GM21423 (cell line): Measurements from ENCODE around the gene PPP1R14C.

Experiments used
- ATAC-seq: cut with Tn5 transposase; IDR thresholded peaks from one replicate; pipeline ENCODE4 v1.9.1; 2021; ENCODE audit warnings: mild to moderate bottlenecking, moderate library complexity; ENCODE audit not compliant: unreplicated experiment

The PPP1R14C gene

DNA sequence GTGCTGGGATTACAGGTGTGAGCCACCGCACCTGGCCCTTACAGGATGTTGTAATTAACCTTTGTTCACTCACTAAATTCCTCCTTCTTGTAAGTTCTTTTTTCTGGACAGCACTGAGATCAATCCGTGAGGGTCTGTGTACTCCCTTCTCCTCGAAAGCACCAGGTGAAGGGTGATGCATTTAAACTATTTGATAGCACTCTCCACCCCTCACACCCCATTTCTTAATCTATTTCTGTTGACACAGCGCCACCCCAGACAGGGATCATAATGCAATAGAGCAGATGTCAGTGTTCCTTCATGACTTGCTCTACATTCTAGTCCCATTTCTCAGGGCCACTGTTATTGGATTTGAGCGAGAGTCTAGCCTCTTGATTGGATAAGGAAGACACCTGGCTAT lies 46.3 kb downstream of the PPP1R14C start:
- no peak for ATAC-seq

DNA sequence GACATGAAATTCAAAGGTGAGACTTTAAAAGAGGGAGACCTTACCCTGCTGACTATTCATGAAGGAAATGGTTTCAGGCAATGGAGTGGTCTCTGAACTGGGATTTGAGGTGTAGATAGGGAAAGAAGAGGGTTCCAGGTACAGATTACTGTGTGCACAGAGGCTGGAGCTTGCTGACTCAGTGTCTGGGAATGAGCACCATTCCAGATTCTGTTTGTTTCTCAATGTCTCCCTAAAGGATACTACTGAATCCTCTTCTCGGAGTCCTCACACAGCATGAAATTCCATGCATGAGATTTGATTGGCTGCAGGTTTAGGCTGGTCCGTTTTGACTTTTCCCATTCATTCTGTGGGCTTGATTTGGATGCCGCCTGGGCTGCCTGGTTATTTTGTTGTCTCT lies 49.0 kb downstream of the PPP1R14C start:
- no peak for ATAC-seq

DNA sequence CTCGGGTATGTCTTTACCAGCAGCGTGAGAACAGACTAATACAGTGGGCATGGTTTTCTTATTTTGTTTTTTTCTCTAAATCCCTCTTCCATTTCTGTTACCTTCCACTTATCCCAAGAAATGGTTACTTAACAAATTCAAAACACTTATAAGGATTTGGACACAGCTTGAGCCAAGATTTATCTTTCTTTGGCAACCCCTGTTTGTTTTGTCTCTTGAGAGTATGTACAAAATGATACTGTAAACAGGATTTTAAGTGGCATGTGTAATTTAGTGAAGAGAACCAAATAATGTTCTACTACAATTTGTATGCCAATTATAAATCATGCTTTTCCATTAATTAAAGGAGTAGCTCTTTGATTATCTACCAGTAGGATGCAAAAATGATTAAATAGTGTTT lies 51.4 kb downstream of the PPP1R14C start:
- ATAC-seq = no peak

DNA sequence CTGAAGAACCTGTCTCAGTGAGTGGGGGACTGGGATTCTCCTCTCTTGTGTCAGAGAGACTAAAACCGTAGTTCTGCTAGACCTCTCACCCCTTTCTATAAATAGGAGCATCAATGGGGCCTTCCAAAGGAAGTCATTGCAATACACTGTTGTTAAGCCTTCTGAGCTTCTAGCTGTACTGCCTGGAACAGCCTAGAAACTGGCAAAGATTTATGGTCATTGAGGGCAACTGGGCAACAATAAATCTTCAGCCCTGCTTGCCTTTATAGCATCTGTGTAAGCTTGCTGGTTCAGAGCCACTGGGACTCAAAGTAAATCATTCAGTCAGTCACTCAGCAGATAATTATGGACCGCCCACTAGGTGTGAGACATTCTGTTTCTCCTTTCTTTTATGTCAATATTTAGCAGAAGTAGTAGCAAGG lies 53.2 kb downstream of the PPP1R14C start:
- no peak for ATAC-seq

DNA sequence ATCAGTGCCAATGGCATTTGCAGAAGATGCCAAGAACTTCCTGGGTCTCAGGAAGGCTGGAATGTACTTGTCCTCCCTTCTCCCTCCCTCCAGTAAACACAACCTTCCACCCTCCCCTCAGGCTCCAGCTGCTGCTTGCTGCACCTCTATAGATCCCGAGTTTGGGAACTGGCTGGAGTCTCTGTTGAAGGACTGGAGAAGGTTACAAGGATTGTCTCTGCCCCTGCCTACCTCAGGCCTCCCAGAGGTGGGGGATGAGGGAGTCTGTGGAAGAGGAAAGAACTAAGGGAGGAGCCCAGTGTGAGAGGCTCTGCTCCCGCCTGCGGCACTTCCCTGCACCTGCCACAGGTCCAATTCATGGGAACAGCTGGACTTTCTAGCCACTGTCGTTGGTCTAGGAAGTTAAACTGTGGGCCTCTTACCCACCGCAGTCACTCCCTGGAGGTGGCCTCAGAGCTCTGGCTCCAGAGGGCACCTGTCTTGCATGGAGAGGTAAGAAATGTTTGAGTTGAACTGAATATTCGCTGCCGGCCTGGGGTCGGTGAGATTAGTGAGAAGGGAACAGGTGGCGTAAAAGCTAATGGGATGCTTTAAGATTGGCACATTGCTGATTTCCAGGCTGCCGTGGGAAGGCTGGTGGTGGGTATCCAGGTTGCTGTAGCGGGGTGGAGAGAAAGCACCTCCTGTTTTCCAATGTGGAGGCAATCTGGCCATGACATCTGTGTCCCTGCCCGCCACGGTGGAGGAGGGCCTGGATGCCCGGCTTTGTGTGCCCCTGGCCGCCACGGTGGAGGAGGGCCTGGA lies 54.3 kb downstream of the PPP1R14C start:
- ATAC-seq = no peak

DNA sequence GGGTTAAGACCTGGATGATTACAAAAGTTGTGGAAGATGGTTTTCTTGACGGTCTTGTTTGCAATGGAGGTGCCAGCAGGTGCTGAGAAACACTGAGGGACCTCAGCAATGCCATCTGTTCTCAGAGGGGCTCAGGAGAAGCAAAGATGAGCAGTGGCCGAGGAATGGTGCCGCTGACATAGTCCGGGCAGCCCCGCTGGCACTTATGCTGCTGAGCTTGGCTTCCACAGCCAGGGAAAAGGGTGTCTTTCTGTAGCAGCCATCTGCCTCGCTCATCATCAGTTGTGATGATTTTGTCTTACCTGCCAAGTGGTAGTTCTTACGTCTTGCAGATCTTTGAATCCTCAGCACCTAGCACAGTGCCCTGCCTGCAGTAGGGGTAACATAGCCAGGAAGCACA lies 55.7 kb downstream of the PPP1R14C start:
- no peak for ATAC-seq

DNA sequence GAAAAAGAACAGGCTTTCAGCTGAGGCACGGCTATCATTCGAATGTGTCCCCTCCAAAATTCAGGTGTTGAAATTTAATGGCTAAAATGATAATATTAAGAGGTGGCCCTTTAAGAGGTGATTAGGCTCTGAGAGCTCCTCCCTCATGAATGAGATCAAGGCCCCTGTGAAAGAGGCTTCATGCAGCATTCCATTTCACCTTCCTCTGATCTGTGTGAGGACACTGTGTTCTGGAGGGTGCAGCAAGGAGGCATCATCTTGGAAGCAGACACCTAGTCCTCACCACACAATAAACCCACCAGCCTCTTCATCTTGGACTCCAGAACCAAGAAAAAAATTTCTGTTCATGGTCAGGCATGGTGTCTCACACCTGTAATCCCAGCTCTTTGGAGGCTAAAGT lies 56.4 kb downstream of the PPP1R14C start:
- ATAC-seq = no peak

DNA sequence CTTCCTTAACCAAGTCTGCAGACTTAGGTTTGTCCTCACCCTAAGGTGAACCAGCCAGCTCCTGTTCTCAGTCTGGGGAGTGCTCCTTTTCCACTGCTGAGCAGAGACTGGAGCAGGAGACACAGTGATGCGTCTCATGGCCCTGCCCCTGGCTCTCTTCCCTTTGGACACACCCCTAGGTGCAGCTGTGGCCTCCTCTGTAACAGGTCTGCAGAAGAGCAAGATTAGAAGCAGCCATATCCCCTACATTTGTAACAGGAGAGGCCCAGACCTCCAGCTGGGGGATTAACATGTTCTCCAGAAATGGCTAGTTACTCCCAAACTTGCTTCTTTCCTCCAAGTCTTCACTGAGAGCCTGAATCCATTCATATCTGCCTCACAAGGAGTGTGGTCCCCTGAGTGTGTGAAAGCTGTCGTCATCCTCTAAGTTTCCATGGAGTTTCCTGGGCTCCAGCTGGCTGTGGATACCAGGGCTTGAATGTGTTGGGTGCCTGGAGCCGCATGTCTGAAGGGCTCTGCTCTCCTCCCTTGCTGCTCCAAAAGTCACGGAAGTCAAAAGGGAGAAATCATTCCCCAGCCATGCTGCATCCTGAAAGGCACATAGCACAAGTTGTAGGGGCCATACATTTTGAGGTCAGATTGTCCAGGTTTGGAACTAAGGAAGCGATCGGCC lies 57.7 kb downstream of the PPP1R14C start:
- ATAC-seq = no peak

DNA sequence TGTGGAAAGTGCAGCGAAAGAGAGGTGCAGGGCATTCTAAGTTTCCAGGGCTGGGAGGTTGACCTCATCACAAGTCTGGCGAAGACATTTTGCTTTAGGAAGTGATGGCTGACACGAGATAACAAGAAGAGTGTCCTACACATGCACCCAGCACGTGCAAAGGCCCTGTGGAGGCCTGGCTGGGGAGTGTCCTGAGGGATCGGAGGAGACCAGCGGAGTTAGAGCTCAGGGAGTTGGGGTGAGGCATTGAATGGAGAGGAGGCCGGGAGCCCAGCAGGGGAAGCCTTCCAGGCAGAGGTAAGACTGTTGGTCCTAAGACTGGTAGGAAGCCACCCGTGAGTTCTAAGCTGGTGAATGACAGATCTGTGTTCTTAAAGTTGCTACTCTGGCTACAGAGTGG lies 58.4 kb downstream of the PPP1R14C start:
- ATAC-seq = no peak

DNA sequence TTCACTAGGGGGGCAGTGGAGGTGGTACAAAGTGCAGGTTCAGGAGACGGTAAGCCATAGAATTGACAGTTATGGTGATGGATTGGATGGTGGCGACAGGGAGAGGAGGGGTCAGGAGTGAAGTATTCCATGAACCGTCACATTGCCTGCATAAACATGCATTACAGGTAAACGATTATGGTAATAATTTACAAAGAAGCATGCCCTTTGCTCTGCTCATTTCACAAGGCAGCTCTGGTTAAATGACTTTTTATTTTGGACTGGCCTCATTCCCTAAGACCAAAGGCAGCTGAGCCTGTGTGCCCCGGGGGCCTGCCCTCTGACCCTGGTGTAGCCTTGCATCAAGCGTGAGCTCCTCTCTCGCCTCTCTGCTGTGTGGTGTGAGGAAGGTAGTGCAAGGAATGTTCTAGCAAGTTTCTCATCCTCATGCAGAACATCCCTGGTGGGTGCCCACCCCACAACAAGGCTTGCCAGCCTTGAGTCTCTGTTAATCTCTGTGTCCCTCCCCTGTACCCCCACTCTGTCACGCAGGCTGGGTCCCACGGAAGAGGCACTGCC lies 59.0 kb downstream of the PPP1R14C start:
- ATAC-seq = no peak

DNA sequence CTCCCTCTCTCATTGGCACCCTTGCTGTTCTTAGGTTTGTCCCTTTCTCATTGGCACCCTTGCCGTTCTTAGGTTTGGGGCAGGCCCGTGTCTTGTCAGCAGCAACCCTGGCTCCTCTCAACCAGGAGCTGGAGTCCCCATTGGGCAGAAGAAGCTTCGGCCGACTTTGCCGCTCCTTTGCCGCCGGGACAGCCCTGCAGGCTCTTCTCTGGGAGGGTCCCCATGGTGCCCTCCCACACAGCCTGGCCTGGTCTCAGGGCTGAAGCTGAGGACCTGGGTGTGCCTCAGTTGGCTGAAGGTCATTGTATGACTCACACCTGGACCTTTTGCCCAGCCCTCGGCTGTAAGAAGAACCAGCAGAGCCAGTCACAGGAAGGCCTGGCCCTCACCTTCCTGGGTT lies 59.6 kb downstream of the PPP1R14C start:
- no peak for ATAC-seq

DNA sequence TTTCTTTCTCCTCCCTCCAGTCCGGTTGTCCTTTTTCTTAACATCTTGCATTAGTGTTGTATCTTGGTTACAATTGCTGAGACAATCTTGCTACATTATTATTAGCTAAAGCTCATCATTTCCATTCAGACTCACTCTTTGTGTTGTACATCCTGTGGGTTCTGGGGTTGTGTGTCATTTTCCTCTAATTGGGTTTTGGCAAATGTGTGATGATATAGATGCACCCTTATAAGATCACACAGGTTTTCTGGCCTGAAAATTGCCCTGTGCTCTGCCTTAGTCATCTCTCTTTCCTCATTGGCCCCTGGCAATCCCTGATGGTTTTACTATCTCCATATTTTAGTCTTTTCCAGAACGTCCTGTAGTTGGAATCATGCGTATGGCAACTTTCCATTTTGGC lies 60.1 kb downstream of the PPP1R14C start:
- no peak for ATAC-seq

DNA sequence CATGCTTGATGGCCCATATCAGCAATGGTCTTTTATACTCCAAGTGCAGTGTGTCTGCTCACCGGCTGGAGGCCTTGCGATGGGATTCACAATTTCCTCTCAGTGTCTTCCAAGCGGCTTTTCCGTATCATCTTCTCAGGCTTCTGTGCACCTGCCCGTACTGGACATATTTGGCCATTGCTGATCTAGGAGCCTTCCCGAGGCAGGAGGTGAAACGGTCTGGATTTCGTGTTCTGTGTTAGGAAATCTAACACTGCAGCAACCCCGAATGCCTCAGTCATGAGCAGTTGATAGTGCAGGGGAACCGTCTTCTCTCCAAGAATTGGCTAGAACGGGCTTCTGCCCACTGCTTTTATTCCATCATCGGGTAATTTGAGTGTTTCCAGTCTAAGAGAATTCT lies 60.5 kb downstream of the PPP1R14C start:
- no peak for ATAC-seq

DNA sequence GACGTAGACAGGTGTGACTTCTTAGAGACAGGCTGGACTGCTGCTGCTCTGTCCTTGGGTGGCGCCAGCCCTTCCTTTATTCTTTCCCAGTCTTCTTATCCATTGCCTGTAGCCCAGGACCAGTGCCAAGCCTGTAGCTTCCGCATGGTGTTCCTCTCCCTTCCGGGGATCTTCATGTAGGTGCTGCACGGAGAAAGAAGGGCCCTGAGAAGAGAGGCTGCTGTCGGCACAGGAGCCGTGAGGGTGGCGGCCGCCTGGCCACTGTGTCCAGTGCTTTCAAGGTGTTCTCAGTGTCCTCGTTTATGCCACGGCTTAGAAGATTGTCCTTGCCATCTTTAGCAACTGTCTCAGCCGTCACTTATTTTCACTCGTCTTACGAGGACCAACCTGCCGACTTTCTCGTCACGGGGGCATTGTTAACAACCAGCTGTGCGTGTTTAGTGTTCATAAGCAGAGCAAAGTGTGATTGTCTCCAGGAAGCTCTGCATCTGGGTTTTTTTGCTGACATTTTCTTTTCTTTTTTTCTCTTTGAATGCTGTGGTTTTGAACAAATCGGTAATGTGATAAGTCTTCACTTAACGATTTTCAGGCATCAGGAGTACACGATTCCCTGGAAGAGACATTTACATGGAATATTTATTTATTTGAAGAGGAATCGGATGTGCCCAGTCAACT lies 61.2 kb downstream of the PPP1R14C start:
- ATAC-seq = no peak

DNA sequence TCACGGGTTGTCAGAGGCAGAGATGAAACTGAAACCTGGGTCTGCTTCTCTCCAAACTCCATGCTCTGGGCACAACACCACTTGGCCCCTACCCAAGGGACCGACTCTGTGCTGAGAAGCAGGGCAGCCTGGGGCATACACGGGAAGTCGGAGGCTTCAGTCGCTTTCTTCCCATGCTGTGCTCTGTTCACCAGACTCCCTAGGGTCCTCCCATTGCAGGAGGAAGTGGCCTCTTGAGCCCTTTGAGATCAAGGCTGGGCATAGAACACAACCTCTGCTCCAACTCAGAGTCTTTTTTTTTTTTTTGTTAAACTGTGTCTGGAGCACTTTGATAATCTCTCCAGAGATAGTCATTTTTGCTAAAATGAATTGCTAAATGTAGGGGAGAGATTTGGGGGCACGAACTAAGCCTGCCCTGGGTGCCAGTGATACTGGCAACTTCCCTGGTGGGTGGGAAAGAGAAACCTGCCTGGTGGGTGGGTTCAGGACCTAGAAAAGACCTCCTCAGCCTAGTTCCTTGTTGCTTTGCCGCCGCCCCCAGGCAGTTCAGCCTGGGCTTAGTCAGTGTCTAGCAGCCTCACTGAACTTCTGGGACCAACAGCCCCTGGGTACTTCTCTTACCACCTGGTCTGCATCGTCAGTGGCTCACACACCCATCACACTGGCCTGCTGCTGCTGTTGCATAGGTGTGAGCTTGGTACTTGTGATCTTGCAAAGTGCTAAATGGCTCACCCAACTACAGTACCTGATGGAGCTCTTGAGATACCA lies 62.0 kb downstream of the PPP1R14C start:
- ATAC-seq = no peak

DNA sequence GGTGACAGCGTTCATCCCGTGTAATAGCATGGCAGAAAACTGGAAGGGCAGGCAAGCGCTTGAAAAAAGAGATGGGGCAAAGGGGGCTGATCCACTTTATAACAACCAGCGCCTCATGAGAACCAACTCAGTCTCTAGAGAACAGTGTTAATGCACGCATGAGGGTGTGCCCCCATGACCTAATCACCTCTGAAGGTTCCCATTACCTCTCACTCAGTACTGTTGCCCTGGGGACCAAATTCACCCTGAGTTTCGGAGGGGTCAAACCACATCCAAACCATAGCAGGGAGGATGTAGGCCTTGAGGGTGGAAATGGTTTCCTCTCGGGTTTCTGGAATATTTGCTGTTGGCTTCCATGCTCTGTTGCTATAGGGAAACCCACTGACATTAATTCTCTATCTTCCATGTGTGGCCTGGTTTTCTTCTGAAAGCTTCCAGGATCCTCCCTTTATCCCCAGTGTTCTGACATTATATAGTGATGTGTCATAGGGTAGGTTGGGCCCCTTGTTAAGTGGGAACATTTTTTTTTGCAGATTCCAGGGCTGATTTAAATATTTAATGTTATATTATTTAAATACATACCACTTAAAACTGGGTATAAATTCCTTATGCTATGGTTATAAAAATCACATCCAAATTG lies 65.2 kb downstream of the PPP1R14C start:
- ATAC-seq = no peak

DNA sequence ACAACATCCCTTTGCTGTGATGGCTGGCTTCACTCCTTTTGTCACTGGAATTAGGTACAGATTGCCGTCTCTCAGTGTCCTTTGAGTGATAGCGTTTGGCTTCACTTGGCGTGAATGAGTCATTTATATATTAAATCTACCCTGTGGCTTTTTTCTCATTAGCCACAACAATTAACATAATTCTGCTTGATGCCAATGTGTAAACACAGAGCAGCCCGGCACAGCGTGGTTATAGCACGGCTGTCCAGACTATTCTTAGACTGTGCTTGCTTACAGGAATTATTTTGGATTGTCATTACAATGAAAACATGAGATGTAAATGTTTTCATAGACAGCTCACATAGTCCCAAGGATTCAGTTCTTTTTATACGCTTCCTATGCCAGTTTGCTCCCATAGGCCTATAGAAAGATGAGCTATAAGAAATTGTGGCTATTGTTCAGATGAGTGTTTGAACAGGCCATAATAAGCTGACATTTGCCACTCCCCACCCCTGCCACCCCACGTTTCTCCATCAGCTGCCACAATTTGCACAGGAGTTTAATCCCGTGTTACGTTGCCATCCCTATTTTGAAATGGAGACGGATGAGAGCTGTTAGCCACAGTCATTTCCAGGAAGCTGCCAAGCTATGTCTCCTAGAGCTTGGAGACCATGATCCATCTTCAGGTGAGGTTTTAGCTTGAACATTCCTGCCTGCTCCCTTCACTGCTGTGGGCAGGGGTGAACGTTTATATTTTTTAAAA lies 65.9 kb downstream of the PPP1R14C start:
- ATAC-seq = no peak

DNA sequence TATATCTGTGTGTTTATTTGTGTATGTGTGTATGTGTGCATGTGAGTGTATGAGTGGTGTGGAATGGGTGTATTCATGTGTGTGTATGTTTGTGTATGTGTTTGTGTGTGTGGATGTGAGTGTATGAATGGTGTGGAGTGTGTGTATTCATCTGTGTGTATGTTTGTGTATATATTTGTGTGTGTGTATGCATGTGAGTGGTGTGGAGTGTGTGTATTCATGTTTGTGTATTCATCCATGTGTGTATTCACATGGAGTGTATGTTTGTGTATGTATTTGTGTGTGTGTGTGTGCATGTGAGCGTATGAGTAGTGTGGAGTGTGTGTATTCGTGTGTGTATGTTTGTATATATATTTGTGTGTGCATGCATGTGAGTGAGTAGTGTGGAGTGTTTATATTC lies 66.6 kb downstream of the PPP1R14C start:
- no peak for ATAC-seq

DNA sequence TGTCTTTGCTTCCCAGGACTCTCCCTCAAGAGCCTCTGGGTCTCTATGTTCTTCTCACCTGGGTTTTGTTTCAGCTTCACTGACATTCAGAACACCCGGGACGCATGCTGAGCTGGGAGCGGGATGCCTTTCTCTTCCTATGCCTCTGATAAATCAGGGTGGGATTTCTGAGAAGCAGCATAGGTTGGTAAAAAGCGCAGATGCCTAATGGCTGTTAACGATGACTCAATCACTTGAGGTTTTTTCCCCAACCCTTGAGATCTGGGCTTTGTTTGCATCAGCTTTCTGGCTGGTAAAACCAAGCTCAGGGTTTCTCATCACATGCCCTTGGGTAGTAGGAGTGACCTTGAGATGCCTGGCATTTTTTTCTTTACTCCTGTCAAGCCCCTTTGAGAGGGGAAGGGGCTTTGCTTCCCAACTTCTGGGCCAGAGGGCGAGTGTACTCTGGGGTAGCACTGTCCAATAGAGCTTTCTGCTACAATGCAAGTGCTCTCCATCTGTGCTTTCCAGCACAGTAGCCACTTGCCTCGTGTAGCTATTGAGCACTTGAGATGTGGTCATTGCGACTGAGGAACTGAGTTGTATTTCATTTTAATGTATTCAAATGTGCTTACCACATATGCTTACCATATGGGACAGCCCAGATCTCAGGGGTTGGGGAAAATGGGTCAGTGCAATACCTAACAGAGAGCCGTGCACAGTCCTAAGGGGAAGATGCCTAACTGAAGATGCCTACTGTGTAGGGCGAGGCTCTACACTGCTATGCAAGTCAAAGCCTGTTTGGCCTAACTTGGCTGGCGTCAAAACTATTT lies 69.1 kb downstream of the PPP1R14C start:
- ATAC-seq = no peak
